GM12874 (cell line): Measurements from ENCODE around the gene C19orf18.
A peak's percentile ranks its signal among the peaks of the same experiment; 100 is the strongest.

ENCODE experiments used
- TF ChIP-seq, protein P1 (sequence below): IDR thresholded peaks from 2 replicates; pipeline ENCODE4 v1.5.1; 2011; ENCODE audit warnings: low read depth, mild to moderate bottlenecking, control low read depth, low read length, moderate library complexity; ENCODE audit not compliant: insufficient read depth

The C19orf18 gene

DNA sequence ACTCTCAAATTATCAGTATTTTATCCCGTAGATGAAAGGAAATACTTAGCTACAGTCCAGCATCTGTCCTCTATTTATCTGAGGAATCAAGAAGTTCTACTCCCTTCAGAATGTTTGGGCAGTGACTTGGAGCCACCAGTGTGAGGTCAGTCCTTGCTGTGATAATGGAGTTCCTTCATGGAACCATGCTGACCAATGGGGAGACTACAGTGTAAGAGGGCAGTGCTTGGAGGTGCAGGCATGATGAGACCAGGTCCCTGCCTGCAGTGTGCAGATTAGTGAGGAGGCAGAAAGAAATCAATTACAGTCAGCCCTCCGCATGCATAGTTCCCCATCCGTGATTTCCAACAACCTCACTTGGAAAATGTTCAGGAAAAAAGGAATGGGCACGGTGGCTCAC lies at the start of gene C19orf18:
TSS of gene C19orf18 (minus strand) at position 101 of the 400 bp plus-strand sequence. CDS start 102 bp downstream, outside the sequence.
- TF ChIP-seq, protein P1, sequence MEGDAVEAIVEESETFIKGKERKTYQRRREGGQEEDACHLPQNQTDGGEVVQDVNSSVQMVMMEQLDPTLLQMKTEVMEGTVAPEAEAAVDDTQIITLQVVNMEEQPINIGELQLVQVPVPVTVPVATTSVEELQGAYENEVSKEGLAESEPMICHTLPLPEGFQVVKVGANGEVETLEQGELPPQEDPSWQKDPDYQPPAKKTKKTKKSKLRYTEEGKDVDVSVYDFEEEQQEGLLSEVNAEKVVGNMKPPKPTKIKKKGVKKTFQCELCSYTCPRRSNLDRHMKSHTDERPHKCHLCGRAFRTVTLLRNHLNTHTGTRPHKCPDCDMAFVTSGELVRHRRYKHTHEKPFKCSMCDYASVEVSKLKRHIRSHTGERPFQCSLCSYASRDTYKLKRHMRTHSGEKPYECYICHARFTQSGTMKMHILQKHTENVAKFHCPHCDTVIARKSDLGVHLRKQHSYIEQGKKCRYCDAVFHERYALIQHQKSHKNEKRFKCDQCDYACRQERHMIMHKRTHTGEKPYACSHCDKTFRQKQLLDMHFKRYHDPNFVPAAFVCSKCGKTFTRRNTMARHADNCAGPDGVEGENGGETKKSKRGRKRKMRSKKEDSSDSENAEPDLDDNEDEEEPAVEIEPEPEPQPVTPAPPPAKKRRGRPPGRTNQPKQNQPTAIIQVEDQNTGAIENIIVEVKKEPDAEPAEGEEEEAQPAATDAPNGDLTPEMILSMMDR = no peak

DNA sequence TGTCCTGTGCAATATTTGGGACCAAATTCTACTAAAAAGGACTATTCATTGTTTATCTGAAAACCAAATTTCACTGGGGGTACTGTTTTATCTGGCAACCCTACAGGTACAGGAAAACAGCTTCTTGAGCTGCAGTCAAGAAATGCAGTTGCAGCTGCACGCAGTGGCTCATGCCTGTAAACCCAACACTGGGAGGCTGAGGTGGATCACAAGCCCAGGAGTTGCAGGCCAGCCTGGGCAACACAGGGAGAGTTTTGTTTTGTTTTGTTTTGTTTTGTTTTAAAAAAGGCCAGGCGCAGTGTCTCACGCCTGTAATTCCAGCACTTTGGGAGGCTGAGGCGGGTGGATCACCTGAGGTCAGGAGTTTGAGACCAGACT lies 47.9 kb upstream of the C19orf18 start:
- TF ChIP-seq, protein P1 = no peak

DNA sequence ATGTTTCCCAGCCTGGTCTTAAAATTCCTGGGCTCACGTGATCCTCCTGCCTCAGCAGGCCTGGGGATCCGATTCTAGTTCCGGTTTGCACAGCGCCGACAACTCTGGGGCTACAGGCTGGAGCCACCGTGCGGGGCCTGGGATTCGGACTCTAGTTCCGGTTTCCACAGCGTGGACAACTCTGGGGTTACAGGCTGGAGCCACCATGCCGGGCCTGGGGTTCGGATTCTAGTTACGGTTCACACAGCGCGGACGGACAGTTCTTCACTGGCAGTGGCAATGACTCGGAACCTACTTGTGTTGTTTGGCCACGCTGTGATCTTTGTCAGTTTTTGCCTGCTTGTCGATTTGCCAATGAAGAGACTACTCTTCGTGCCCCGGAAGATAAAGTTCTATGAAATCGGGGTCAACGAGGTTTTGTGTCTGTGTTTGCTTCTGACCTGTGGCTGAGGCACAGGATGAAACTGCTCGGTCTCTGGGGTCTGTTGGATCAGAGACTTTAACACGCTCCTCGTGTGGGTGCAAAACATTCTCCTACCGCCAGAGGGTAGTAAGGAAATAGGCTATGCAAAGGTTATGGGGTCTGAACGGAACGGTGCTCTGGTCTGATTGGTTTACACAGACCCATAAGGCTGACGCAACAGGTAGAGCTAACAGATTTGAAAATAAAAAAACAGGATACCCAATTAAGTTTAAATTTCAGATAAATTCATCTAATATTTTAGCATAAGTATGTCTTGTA lies 47.4 kb upstream of the C19orf18 start:
- TF ChIP-seq, protein P1 = peak; percentile 25; the same call in 1 of the 2 replicates

DNA sequence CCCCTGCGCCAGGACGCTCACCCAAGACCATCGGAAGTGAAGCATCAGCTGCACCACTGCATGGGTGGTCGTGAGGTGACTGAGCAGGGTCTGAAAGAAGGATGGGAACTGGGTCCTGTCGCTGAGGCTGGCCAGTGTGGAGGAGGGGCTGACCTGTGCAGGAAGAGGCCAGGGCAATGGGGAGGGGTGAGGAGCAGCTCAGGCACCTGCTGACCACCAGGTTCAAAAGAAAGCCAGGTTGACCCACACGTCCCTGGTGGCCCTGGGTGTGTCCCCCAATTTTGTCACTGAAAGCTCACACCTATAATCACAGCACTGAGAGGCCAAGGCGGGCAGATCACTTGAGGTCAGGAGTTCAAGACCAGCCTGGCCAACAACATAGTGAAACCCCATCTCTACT lies 45.8 kb upstream of the C19orf18 start:
- TF ChIP-seq, protein P1 = no peak

GRCh38 chr19:58014141-58014540 lies 39.8 kb upstream of the C19orf18 start:
- TF ChIP-seq, protein P1 = no peak

DNA sequence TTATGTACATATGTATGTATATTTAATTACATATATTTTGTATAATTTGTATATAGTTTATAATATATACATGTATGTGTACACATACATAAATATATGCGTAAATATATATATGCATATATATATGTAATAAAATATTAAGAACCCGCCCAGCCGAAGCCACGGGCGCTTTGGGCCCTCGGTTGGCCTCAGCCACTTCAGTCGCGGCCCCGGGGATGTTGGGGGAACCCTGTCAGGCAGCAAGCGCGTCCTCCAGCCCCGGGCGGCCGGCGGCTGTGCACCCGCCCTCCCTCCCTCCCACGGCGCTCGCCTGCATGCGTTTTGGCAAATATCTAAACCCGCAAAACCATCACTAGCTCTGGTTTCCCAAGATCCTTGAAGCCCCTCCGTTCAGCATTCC lies 36.2 kb upstream of the C19orf18 start:
- TF ChIP-seq, protein P1 = no peak

GRCh38 chr19:58009666-58010301 lies 35.5 kb upstream of the C19orf18 start:
- TF ChIP-seq, protein P1 = no peak
